WERI-Rb-1 (cell line): ENCODE measurements around the gene RABEP2.
A peak's percentile ranks its signal among the peaks of the same experiment; 100 is the strongest.
"Not testable (repeated sequence)": the region's sequence is repeated elsewhere in the genome, so short reads cannot be mapped to it uniquely, and the experiment has no call there.

Source experiments
- DNase-seq: peaks from one replicate; pipeline ENCODE4 v3.0.0-alpha.2; 2020
- H3K27ac ChIP-seq: fragments of 250-450 bp; sonication (Bioruptor Pico); 2 replicates; pipeline ENCODE4 v1.5.1; 2020; ENCODE audit warnings: mild to moderate bottlenecking, moderate library complexity
- H3K27me3 ChIP-seq: fragments of 250-450 bp; sonication (Bioruptor Pico); 2 replicates; pipeline ENCODE4 v1.5.1; 2021; ENCODE audit warnings: mild to moderate bottlenecking, low read depth, moderate library complexity; ENCODE audit not compliant: insufficient read depth, severe bottlenecking
- H3K36me3 ChIP-seq: fragments of 250-450 bp; sonication (Bioruptor Pico); 2 replicates; pipeline ENCODE4 v1.5.1; 2020; ENCODE audit warnings: mild to moderate bottlenecking, moderate library complexity
- H3K4me3 ChIP-seq: 2 replicates; pipeline ENCODE4 v1.5.1; 2011; ENCODE audit warnings: low read depth, mild to moderate bottlenecking, control low read depth, low read length
- H3K9me3 ChIP-seq: fragments of 250-450 bp; sonication (Bioruptor Pico); 2 replicates; pipeline ENCODE4 v1.5.1; 2021; ENCODE audit warnings: mild to moderate bottlenecking, moderate library complexity; ENCODE audit not compliant: severe bottlenecking
- TF ChIP-seq, protein P1 (sequence below): IDR thresholded peaks from 2 replicates; pipeline ENCODE4 v1.5.1; 2011; ENCODE audit warnings: low read depth, mild to moderate bottlenecking, control low read depth, inconsistent platforms, low read length

The RABEP2 gene, protein sequence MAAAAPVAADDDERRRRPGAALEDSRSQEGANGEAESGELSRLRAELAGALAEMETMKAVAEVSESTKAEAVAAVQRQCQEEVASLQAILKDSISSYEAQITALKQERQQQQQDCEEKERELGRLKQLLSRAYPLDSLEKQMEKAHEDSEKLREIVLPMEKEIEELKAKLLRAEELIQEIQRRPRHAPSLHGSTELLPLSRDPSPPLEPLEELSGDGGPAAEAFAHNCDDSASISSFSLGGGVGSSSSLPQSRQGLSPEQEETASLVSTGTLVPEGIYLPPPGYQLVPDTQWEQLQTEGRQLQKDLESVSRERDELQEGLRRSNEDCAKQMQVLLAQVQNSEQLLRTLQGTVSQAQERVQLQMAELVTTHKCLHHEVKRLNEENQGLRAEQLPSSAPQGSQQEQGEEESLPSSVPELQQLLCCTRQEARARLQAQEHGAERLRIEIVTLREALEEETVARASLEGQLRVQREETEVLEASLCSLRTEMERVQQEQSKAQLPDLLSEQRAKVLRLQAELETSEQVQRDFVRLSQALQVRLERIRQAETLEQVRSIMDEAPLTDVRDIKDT

DNA sequence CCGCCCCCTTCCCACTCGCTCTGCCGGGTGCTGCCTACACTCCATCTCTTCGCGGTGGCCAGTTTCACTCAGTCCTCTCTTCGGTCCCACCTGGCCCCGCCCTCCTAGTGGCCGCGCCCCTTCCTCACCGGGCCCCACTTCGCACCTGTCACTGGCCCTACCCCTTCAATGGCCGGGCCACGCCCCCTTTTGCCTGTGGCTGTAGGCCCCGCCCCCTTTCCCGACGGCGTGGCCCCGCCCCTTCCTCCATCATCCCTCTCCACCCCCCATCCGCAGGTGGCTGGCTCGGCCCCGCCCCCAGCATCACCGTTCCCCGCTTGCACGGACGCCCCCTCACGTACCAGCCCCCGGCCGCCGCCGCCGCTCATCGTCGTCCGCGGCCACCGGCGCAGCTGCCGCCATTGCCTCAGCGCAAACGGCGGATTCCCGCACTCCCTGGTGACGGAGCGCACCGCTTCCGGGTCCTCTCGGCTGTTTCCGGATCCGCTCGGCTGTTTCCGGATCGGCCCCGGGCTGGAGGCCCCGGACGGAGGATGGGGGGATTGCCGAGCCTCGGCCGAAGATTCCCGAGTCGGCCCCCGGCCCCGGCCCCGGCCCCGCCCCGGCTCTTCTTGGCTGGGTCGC, at the start of gene RABEP2:
TSS of gene RABEP2 (minus strand) at position 477 of the 624 bp plus-strand sequence. CDS start at position 402, 75 bp downstream.
- H3K27ac ChIP-seq: peak within 1 kb of the TSS; percentile 96
- TF ChIP-seq, protein P1, sequence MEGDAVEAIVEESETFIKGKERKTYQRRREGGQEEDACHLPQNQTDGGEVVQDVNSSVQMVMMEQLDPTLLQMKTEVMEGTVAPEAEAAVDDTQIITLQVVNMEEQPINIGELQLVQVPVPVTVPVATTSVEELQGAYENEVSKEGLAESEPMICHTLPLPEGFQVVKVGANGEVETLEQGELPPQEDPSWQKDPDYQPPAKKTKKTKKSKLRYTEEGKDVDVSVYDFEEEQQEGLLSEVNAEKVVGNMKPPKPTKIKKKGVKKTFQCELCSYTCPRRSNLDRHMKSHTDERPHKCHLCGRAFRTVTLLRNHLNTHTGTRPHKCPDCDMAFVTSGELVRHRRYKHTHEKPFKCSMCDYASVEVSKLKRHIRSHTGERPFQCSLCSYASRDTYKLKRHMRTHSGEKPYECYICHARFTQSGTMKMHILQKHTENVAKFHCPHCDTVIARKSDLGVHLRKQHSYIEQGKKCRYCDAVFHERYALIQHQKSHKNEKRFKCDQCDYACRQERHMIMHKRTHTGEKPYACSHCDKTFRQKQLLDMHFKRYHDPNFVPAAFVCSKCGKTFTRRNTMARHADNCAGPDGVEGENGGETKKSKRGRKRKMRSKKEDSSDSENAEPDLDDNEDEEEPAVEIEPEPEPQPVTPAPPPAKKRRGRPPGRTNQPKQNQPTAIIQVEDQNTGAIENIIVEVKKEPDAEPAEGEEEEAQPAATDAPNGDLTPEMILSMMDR: no peak

DNA sequence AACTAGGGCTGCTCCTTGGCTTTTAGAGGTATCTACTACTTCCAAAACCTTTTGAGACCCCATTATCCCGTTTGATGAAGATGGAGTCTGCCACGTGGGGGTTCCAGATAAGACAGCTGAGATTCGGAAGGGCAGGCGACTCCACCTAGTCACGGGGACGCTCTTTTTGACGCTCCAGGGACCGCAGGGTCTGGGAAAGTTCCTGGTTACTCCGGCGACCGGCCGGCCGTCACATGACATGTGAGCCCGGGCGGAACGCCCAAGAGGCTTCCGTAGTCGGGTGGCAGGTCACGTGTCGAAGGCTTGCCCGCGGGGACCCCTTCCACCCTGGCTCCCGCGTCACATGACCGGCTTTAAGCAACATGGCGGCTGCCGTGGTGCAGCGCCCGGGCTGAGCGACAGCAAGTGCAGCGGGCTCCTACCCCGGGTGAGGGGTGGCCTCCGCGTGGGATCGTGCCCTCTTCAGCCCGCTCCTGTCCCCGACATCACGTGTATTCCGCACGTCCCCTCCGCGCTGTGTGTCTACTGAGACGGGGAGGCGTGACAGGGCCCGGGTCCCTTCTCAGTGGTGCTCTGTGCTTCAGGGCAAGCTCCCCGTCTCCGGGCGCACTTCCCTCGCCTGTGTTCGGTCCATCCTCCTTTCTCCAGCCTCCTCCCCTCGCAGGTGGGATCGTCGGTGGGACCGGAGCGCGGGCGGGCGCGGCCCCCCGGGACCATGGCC, 49.6 kb upstream of the RABEP2 start, which contains the start of gene SPNS1:
TSS of gene SPNS1 (plus strand) at position 342 of the 721 bp plus-strand sequence. CDS start at position 716, 374 bp downstream.
- Histone ChIP-seq H3K9me3 (no peaks in the 10 kb centered on the region), H3K27me3 (no peaks in the 10 kb centered on the region), H3K27ac (peak within 1 kb of the TSS; percentile 70), H3K4me3 (peak within 1 kb of the TSS; percentile 66), H3K36me3 (peaks cover 7% of the 10 kb centered on the region; the same call in 1 of the 2 replicates)
- TF ChIP-seq, protein P1: no peak
- peak; percentile 96 for DNase-seq

More for the DNA sequence above, at the start of gene RABEP2:
- Histone ChIP-seq H3K27me3 (no peaks in the 10 kb centered on the region), H3K36me3 (peaks cover 6% of the 10 kb centered on the region; the same call in 1 of the 2 replicates), H3K9me3 (no peaks in the 10 kb centered on the region), H3K4me3 (peak within 1 kb of the TSS; percentile 94)
- DNase-seq: peak; percentile 94

DNA sequence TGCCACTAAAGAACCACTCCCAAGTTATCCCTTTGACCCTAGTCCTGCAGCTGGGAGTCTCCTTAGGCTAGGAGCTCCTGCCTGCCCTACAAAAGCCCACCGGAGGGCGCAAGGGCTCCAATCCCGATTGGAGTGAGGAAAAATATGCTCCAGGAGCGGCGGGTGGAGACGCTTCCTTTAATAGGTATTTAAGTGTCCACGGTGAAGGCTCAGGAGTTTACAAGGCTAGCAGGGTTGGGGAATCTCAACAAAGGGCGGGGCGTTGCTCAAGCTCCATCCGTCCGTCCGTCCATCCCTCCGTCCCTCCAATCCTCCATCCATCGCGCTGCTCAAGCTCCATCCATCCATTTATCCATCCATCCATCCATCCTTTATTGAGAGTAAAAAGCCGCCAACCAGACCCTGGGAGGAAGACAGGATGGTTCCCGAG, 49.0 kb upstream of the RABEP2 start:
- Histone ChIP-seq H3K27ac (peak overlapping the region; percentile 70), H3K4me3 (peak overlapping the region; percentile 66), H3K9me3 (no peaks in the 10 kb centered on the region), H3K27me3 (no peaks in the 10 kb centered on the region), H3K36me3 (peaks cover 7% of the 10 kb centered on the region; the same call in 1 of the 2 replicates)
- TF ChIP-seq, protein P1: peak; percentile 75
- DNase-seq: peak; percentile 77

DNA sequence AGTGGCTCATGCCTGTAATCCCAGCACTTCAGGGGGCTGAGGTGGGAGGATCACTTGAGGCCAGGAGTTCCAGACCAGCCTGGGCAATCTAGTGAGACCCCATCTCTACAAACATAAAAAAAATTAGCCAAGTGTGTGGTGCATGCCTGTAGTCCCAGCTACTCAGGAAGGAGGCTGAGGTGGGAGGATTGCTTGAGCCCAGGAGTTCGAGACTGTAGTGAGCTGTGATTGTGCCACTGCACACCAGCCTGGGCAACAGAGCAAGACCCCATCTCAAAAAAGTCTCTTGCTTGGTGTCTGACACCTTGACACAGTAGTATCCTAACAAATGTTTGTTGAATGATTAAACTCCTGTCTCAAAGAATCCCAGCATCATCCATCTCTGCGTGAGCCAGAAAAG, 44.7 kb upstream of the RABEP2 start:
- H3K4me3 ChIP-seq, H3K9me3 ChIP-seq, DNase-seq, H3K27ac ChIP-seq, H3K36me3 ChIP-seq, H3K27me3 ChIP-seq: not testable (repeated sequence)

DNA sequence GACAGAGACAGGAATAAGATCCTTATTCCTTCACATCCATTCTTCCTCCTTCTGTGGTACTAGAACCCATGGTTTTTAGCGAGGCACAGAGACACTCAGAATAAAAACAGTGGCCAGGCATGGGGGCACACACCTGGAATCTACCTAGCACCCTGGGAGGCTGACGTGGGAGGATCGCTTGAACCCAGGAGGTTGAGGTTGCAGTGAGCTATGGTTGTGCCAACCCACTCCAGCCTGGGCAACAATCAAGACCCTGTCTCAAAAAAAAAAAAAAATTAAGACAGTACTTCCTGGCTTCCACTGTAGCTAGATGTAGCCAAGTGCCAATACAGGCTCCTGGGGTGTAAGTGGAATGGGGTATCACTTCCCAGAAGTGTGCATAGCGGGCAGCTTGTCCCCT, 42.1 kb upstream of the RABEP2 start:
- Histone ChIP-seq H3K27ac (no peak overlapping the region), H3K9me3 (no peaks in the 10 kb centered on the region), H3K27me3 (no peaks in the 10 kb centered on the region), H3K4me3 (no peak overlapping the region), H3K36me3 (peaks cover 28% of the 10 kb centered on the region)
- TF ChIP-seq, protein P1: no peak
- DNase-seq: no peak
